ENCODE data around the gene CACNG3. TPM values are rescaled to one million over a fixed set of nuclear protein-coding genes. Genes with fewer than 3 reads are reported as not detected.

Gene CACNG3
- total and polyA plus RNA-seq, 10 donors = not detected

GRCh38 chr16:24396350-24397271 is 140.5 kb downstream of the CACNG3 start:
- TF ChIP-seq POLR2A (IDR thresholded peaks at IDR 0.05) = no peak
- Histone ChIP-seq H3K9me3 (peaks cover 0 to 5% (median 0%) of the 10 kb centered on the region in 8 donors), H3K4me1 (no peaks in the 10 kb centered on the region), H3K27me3 (replicated peaks in 1 of 7) (peaks cover 0 to 17% (median 0%) of the 10 kb centered on the region in 7 donors), H3K36me3 (no peaks in the 10 kb centered on the region), H3K4me3 (no peak overlapping the region), H3K27ac (no peak overlapping the region)
- intact Hi-C loops (cut with DNase I; ENCODE audit: low total_unique reads) = no loop called here
- no peak for DNase-seq
- WGBS, 5 donors = 60 to 73% (median 63%) methylated on average over 6 of the region's 6 CpGs

- peaks cover 0 to 12% (median 0%) of the 10 kb centered on the region in 7 donors for H3K27me3 ChIP-seq (replicated peaks in 1 of 7)
- no peak for DNase-seq
- H3K27ac ChIP-seq = no peak overlapping the region
- TF ChIP-seq CTCF (IDR thresholded peaks at IDR 0.05 in 8 of 11, conservative IDR thresholded peaks at IDR 0.05 in 3 of 11) (no peak), POLR2A (IDR thresholded peaks at IDR 0.05) (no peak), POLR2AphosphoS5 (IDR thresholded peaks at IDR 0.05) (no peak)
- H3K4me1 ChIP-seq = no peaks in the 10 kb centered on the region
- intact Hi-C loops (cut with DNase I; ENCODE audit: low total_unique reads) = no loop called here
- H3K9me3 ChIP-seq = peaks cover 0 to 4% (median 0%) of the 10 kb centered on the region in 8 donors
- no peak overlapping the region for H3K4me3 ChIP-seq
- 61 to 83% (median 80%) methylated on average over 4 of the region's 4 CpGs for WGBS, 5 donors
- H3K36me3 ChIP-seq = no peaks in the 10 kb centered on the region
These were observed 152.9 kb downstream of the CACNG3 start for GRCh38 chr16:24409045-24409444.

Small RNA genes within 50 kb of the gene (small RNA-seq; reads per million reads assigned to genes)
- gene RF00408 = 0 reads per million in 4 donors
- gene RNU7-24P = 0 reads per million in 4 donors

Measured in spleen (tissue), 11 donors.